GM21717 (cell line): ENCODE results near the gene VEZF1.

ENCODE experiments used
- ATAC-seq: cut with Tn5 transposase; IDR thresholded peaks from one replicate; pipeline ENCODE4 v1.9.1; 2021; ENCODE audit warnings: mild to moderate bottlenecking, moderate library complexity; ENCODE audit not compliant: unreplicated experiment

Gene VEZF1, protein sequence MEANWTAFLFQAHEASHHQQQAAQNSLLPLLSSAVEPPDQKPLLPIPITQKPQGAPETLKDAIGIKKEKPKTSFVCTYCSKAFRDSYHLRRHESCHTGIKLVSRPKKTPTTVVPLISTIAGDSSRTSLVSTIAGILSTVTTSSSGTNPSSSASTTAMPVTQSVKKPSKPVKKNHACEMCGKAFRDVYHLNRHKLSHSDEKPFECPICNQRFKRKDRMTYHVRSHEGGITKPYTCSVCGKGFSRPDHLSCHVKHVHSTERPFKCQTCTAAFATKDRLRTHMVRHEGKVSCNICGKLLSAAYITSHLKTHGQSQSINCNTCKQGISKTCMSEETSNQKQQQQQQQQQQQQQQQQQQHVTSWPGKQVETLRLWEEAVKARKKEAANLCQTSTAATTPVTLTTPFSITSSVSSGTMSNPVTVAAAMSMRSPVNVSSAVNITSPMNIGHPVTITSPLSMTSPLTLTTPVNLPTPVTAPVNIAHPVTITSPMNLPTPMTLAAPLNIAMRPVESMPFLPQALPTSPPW

DNA sequence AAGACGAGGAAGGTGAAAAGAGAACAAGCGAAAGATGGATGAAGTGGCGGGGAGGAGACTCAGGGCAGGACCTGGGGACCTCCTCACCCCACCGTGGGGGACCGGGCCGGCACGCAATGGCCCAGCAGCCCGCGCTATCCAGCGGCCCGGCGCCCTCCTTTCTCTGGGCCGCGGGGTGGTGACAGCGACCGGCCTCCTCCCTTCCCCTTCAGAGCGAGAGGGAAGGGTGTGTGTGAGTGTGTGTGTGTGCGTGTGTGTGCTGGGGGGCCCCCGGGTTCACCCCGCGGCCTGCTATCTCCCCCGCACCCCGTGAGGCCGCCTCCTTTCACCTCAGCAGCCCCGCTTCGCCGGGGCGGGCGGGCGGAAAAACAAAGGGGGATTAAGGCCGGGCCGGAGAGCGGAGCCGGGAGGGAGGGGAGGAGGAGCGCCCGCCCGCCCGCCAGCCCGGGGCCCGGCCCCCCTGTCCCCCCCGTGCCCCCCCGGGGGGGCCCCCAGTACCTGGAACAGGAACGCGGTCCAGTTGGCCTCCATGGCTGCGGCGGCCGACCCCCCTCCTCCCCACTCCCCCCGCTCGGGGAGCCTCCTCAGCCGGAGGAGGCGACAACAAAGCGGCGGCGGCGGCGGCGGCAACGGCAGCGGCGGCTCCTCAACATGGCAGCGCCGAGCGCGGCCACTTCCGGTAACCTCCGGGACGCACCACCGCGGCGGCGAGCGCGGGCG lies at the start of gene VEZF1:
TSS of gene VEZF1 (minus strand) at position 674 of the 720 bp plus-strand sequence. CDS start at position 531, 143 bp downstream.
- ATAC-seq = peak; percentile 54

DNA sequence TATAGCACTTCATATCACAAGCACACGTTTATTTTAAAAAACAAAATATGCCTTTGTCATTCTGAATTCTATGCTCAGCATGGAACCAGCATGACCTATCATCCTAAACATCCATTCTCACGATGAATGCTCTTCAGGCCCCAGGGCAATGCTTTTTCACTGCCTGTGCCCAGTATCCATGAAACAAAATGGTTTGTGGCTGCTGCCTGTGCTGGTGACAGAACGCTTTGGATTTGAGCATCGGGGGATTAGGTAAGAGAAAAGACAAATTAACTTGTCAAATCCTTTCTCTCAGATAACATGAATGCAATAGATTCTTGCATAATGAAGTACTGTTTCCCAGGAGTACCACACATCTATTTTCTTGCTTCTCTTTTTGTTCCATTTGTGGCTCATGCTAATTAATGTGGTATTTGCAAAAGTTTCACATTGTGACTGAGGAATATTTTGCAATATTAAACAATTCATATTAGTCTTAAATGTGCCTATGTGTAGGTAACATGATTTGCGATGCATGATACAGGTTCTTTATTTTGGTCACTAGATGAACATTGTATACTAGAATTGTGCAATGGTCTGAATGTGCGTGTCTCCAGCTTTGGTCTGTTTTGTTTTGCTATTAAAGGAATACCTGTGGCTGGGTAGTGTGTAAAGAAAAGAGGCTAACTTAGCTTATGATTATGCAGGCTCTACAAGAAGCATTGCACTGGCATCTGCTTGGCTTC lies 44.8 kb upstream of the VEZF1 start:
- no peak for ATAC-seq

DNA sequence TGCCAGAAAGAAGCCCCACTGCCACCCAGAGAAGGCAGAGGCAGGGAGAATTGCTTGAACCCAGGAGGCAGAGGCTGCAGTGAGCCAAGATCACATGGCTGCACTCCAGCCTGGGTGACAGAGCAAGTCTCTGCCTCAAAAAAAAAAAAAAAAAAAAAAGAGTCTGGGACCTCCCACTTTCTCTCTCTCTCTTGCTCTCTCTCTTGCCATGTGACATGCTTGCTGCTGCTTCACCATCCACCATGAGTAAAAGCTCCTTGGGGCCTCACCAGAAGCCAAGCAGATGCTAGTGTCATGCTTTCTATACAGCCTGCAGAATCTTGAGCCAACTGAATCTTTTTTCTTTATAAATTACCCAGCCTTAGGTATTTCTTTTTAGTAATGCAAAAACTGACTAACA lies 40.5 kb upstream of the VEZF1 start:
- ATAC-seq = no peak

DNA sequence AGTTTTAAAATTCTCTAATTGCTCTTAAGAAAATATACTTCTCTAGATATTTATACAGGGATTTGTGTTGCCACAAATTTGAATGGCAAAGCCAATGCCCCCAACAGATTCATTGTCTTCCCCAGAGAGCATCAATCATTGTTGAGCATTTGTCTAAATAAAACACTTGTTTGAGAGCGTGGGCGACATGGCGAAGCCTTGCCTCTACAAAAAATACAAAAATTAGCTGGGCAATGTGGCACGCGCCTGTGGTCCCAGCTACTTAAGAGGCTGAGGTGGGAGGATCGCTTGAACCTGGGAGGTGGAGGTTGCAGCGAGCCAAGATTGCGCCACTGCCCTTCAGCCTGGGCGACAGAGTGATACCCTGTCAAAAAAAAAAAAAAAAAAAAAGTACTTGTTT lies 32.3 kb upstream of the VEZF1 start:
- ATAC-seq = no peak

DNA sequence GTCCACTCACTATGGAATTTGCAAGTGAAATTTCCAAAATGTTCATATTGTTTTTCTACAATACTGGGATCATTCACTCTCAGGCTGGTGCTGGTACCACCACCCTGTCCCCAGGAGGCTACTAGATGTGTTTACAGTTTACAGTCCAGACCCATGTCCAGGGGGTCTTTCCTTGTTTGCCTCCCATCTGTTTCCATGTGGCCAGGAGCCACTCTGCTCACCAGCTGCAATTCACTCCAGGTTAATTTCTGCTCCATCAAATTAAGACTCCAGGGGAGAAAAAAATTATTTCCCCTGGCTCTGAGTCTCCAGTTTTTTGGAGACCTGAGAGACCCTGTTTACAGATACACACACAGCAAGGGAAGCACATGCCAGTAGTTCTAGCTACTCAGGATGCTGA lies 31.5 kb upstream of the VEZF1 start:
- ATAC-seq = no peak

DNA sequence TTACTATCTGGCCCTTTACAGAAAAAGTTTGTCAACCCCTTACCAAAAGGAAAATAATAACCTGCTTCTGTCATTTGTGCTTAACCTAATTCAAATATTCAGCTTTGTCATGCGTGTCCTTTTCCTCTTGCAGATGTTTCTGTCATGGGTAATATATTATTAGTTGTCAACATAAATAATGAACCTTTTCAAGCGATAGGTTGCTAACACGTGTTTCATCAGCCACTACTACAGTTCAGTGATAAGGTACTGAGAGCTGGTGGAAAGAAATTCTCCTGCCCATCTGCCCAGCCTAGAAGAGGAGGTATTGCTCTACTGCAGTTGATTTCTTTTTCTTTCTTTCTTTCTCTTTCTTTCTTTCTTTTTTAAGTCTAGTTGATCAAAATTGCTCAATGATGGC lies 31.0 kb upstream of the VEZF1 start:
- no peak for ATAC-seq

DNA sequence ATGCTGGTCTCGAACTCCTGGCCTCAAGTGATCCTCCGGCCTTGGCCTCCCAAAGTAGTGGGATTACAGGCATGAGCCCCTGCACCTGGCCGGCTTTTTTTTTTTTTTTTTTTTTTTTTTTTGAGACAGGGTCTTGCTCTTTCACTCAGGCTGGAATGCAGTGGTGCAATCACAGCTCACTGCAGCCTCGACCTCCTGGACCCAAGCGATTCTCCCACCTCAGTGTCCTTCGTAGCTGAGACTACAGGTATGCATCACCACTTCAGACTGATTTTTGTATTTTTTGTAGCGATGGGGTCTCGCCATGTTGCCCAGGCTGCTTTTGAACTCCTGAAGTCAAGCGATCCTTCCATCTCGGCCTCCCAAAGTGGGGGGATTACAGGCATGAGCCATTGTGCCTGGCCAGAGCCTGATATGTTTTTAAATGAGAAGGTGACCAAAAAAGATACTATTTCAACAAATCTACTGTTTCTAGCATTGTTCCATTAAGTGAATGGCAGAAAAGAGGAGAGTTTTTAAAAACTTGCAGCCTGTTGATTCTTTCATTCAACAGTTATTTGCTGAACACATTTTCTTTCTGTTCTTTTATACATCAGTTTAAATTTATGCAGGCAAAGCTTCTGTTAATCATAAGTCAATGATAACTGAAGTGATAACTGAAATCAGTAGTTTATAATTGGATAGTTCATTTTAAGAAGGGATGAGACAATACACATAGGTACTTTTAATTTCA lies 22.2 kb upstream of the VEZF1 start:
- no peak for ATAC-seq

DNA sequence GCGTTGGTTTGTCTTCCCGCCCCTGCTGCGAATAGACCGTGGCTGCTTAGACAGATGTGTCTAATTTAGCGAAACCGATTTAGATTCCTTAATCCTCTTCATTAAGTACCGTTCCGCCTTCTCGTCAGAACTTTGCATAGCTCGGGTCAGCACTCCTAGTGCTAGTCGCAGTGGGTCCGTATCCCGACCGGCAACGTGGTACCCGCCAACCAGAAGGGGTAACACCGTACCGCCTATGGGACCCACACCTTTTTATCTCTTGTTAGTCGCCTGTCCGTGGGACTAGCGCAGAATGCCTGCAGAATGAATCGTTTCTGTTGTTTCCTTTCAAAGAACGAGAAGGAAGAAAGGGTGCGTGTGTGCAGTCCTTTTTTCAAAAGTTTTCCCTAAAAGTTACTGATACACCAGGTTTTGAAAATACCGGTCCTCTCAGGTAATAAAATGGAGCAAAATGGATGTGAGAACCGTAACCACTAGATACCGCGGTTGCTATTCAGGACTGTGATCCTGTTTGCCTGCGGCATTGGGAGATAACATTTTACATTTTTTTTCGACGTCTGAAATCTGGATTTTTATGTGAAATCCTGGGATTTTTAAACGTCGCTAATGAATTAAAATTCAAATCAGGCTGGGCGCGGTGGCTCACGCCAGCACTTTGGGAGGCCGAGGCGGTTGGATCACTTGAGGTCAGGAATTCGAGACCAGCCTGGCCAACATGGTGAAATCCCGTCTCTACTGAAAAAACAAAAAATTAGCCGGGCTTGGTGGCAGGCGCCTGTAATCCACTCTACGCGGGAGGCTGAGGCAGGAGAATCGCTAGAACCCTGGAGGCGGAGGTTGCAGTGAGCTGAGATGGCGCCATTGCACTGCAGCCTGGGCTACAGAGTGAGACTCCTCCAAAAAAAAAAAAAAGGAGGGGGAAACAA lies 20.0 kb upstream of the VEZF1 start:
- peak; percentile 23 for ATAC-seq

DNA sequence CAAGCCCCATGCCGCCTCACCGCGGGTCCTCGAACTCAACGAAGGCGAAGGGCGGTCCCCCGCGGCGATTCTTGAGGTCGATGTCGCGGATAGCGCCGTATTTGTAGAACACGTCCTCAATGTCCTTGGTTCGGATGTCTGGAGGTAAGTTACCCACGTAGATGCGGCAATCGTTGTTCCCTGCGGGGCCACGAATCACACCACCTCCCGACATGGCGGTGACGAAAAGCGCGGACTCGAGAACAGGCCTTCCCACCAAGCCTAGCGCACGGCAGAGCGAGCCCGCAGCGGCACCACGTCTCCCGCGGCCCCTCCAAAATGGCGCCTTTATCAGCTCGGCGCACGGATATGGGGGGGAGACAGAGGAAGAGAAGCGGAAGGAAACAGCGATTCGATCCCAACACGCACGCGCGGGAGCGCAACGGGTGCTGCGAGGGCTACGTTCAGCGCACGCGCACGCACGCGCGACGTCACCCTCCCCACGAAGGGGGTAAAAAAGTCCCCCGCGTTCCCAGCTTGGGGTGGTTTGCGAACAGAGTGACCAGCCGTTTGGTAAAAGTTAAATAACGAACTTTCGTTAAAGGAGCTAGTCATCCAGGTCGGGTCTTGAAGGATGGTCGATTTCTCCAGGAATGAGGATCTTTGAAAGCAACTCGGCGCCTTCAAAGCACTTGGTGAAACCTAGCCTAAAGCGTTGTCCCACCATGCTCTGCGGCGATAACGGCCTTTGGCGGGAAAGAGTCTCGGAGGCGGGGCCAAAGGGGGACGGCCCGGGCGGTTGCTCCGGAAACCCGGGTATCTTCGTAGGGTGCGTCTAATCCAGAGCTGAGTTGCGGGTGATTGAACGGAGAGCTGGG lies 19.1 kb upstream of the VEZF1 start, which contains the start of gene SRSF1:
TSS of gene SRSF1 (minus strand) at position 323 of the 857 bp plus-strand sequence. CDS start at position 214, 109 bp downstream.
- ATAC-seq = peak; percentile 81

DNA sequence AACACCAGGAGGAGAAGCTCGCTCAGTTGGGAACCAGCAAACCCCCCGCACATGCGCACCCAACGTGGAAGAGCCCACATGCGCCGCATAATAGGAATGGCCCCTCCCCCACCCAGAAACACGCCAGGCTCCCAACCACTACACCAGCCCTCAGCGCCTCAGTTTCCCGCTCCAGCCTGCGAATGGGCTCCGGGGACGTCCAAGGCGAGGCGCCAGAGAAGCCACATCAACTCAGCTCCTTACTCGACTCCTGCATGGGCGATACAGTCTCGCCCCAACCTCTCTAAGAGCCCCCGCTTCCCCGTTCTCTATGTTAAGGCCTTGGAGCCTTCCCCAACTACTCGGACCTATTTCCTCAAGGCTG lies 18.5 kb upstream of the VEZF1 start:
- ATAC-seq = peak; percentile 12

DNA sequence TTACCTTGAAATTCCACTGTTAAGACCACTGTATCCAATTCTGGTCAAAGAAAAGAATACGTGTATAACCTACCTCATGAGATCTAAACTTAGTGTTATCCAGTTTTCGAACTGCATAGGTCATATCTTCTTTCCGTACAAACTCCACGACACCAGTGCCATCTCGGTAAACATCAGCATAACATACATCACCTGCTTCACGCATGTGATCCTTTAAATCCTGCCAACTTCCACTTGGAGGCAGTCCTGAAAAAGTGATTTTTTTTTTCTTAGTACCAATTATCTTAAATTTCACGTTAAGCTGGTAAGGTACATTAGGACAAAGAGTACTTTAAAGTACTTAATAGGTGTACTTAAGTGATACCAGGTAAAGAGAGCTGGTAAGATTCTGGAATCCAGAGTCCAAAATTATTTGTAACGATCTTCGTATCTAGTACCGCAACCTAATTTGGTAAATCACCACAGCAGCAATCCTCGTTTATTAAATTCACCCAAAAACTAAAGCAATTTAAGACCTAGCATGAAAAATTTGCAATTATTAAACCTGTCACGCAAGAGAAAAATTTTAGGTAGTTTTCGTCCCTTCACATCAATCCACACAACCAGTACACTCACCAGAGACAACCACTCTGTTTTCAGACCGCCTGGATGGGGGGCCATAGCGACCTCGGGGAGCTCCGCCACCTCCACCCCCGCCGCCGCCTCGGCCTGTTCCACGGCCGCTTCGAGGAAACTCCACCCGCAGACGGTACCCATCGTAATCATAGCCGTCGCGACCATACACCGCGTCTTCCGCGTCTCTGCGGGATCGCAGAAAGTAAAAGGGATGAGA lies 17.9 kb upstream of the VEZF1 start:
- no peak for ATAC-seq

DNA sequence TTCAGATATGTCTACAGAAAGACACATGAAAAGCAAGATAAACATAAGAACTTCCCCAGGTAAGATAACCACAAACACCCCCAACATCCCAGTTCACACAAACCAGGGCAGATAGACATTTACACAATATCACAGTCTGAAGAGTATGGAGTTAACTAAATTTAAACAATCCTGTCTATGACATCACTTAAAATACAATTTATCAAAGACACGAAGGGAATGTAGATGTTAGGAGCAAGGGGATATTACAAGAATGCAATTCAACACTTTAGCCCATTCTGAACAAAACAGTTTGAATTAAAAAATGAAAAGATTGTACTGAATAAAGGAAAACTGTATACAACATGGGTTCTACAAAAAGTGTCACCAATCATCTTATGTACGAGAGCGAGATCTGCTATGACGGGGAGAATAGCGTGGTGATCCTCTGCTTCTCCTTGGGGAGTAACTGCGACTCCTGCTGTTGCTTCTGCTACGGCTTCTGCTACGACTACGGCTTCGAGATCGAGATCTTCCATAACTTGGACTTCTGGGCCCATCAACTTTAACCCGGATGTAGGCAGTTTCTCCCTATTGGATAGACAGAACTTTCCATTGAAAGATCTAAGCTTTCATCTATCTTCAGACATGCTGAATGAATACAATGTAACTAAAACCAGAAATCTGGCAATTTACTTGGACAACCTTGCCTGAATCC lies 17.1 kb upstream of the VEZF1 start:
- ATAC-seq = no peak

DNA sequence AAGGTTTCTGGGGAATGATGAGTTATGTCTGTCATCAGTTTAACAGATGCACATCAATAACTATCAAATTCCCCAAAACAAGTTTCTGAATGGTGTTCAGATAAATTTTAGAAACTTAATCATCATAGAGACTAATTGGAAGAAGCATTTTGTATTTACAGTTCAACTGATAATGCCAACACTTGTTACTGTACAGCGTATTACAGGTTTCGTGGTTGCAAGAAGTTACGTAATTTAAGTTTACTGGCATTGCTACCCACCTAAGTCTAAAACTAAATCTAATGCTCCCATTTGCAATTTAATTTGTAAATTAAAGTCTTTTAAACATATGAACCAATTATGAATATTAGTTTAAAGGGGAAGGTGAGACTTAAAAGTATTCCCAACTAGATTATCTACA lies 16.0 kb upstream of the VEZF1 start:
- no peak for ATAC-seq

DNA sequence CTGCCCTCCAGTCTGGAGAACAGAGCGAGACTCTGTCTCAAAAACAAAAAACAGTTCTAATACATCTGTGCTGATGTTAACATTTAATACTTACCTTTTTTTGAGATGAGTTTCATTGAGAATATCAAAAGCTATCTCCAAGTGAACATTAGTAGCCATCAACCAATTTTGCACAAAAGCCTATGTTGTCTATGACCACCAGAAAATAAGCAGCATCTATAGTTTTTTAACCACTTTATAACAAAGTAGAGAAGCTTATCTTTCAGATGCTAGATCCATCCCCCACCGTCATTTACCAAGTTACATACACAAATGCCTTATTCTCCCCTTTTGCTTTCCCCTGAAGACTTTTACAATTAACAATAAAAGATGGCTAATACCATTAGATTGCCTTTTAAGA lies 14.9 kb upstream of the VEZF1 start:
- ATAC-seq = no peak

DNA sequence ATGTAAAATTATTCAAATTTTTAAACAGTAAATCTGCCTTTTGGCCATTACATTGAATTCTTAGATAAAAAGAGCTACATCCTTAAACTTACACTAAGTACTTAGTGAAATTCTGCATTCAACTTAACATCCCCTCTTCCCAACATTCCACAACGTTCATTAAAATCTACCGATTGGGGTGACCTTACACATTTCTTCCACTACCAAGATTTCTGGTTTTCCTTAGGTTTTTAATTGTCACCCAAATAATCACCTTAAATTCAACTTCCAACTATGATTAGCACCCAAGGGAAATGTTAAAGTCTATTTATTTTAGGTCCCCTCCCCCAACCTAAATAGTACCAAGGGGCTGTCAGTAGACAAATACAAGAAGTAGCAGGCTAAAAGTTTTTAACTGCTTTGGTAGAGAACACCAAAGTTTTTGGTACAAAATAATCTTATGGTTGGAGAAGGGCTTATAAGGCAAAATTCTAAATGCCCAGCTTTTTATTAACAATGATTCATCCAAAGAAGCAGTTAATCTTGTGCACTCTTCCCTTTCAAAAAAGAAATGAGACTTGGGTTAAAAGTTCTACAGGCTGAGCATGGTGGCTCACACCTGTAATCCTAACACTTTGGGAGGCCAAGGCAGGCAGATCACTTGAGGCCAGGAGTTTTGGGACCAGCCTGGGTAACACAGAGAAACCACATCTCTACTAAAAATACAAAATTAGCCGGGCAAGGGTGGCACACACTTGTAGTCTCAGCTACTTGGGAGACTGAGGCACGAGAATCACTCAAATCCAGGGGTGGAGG lies 14.3 kb upstream of the VEZF1 start:
- ATAC-seq = no peak

DNA sequence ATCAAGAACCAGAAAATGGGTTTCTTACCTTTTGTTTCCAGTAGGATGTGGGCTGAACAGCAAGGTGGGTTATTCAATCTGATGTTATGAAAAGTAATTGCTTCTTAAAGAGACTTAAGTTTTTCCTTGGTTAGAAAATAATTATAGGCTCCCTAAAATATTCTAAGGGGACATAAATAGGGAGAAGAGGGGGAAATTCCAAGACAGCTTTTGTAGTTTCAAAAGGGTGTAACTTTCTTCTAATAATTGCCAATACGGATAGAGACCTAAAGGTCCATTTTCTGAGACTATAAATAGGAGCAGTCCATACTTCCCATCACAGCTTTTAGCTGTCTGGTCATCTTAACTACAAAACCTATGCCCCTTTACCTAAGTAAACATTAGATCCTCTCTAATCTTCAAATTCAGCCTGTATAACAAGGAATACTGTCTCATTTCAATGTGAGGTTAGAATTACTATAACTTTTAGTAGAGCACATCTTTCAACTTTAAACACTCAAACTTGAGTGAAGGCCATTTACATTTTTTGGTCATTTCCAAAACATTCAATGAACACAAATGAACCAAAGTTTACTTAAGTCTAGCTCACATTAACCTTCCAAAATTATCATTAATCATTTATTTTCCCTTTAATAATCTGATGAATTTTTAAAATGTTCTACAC lies 13.5 kb upstream of the VEZF1 start:
- ATAC-seq = no peak
